CD4-positive, alpha-beta T cell treated with Interleukin-10 for 1 hour (primary cell): ENCODE results near the gene BLTP2.
A peak's percentile ranks its signal among the peaks of the same experiment; 100 is the strongest.
"Not testable (repeated sequence)": the region's sequence is repeated elsewhere in the genome, so short reads cannot be mapped to it uniquely, and the experiment has no call there.

Experiments used
- DNase-seq: peaks from one replicate; pipeline ENCODE4 v3.0.0-alpha.2; 2020

The BLTP2 gene

DNA sequence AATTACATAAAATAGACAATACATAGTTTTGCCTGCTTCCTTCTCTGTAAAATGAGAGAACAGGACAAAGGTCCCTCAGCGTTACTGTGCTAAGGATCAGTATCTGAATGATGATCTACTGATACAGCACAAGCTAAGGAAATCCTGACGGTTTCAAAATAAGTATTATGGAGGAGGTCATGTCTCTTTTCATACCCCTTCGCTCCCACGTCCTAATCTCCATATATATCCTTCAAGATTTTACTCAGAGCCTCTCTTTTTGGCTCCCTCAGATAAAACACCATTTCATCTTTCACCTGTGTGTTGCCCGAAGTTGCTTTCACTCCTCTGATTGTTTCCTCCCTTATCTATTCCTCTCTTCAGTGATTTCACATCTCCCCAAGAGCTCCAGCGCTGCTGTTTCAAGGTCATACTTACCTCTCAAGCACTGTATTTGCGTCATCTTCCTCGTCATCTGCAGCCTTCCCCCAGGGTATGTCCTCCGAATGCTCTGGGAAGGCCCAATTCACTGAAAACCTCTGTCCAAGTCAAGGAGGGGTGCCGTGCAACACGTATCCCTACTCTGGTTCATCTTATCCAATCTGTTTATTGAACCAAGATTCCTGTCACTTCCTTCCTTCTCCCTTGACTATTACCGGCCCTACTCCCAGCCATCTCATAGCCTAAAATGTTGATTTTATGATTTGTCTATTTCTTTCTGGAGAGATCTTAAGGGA, 1.2 kb upstream of the BLTP2 start:
- no peak for DNase-seq

GRCh38 chr17:28645576-28645939, 600 bp upstream of the BLTP2 start:
- DNase-seq, result no peak

GRCh38 chr17:28643983-28644786, 773 bp downstream of the BLTP2 start:
- peak; percentile 30 for DNase-seq

DNA sequence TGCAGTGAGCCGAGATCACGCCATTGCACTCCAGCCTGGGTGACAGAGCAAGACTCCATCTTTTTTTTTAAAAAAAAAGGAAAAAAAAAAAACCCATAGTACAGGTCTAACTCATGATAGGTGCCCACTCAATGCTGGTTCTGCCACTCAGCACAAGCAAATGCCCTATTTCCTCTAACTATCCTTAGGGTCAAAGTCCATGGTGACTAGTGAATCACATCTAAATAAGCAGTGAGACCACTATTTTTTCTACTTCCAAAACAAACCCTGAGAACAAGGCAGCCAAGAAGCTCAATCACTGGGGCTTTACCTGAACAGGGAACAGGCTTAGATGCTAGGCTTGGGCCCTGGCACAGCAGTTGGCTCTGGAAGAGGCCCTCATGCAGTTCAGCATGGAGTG, 3.4 kb downstream of the BLTP2 start:
- DNase-seq, result no peak

DNA sequence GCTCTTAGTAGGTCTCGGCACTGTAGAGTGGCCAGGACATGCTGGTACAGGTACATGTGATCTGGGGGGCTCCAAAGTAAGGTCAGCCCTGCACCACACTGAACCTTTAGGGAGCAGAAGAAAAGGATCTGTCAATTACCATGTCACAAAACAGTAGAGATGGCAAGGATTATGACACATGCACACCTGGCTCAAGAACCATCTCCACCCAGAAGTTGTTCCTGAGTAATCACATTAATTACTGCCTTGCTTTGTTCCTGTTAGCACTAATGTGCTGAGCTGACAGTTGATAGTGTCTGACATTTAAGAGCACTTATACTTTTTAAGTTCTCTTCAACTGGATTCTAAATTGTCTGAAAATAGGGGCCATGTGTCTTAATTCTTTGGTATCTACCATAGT, 9.5 kb downstream of the BLTP2 start:
- no peak for DNase-seq

DNA sequence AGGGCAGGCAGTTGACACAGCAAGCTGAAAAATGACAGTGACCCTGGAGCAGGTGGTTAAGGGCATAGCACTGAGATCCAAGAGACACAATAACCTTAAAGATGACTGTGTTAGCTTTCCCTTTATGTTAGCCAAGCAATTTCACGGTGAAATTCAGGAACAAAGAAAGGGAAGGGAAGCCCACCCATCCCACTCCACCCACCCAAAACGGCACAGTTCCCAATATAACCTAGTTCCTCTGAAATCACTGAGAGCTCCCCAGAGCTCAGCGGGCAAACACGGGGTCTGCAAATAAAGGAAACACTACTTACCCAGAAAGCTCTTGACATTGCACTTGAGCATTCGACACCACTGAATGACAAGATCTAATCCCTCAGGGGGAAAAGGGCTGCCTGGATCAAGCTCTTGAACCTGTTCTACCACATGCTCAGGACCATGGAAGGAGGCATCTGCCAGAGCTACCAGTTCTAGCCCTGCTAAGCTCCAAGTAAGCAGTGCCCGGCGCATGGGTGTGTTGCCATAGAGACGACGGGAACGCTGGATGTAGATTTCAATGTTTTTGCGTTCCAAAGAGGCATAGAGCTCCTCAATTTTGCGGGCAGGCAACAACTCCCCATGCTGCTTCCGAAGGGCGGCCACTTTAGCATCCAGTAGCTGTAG, 10.6 kb downstream of the BLTP2 start:
- no peak for DNase-seq

DNA sequence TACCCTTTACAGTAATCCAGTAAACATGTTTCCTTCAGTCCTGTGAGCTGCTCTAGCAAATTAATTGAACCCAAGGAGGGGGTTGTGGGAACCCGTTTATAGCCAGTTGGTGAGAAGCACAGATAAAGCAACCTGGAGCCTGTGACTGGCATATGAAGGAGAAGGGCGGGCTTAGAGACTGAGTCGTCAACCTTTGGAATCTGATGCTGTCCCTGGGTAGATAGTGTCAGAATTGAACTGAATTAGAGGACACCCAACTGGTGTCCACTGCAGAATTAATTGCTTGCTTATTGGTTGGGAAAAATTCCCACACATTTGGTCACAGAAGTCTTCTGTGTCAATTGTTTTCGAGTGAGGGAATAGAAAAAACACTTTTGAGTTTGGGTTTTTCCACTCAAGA, 18.1 kb downstream of the BLTP2 start:
- DNase-seq, result no peak

DNA sequence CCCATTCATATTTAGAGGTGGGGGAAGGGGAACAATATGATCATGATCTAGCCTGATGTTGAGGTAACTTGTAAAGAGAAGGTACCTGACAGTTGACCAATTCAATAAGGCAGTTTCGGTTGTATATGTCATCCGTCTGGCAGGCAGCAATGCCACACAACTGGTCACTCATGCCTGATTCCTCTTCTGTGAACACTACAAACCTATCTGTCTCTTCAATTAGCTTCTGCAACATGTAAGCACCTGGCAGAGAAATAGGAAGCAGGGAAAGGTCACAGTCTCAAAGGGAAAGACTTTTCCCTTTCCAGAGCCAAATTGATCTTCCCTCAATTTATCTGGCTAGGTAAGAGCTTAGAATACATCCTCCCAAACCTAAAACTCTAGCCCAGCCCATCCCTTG, 20.8 kb downstream of the BLTP2 start:
- no peak for DNase-seq

GRCh38 chr17:28623696-28624095, 21.3 kb downstream of the BLTP2 start:
- no peak for DNase-seq

DNA sequence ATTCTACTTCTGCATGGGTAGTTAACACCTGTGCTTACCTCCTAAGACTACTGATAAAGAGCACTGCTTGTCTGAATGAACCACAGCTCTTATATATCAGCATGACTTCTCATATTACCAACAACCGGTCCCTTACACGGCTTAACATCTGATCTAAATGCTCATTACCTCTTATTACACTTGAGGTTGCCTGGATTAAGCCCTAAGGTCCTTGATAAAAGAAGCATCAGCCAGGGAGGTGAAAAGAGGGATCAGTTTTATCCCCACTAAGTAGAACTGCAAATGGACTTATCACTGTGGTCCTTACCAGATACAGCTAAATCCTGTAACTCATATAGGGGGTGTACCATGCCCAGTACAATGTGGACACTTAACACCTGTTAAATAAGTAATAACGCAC, 22.8 kb downstream of the BLTP2 start:
- no peak for DNase-seq

DNA sequence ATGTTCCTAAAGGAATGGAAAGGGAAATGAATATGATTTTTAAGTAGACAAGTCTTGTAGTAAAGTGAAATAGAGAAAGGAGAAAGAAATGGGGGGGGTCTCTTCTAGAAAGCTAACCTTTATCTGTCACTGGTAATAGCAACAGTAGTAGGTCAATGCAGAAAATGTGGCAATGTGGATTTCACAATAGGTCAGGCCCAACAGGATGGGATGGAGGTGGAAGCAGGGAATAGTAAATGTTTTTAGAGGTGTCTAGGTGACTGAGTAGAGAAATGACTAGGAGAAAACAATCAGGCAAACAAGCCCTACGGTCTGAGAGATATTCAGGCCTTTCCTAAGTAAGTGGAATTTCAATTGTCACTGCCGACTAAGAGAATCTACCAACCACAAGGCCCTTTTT, 24.9 kb downstream of the BLTP2 start:
- no peak for DNase-seq

GRCh38 chr17:28618464-28618863, 26.5 kb downstream of the BLTP2 start:
- no peak for DNase-seq

DNA sequence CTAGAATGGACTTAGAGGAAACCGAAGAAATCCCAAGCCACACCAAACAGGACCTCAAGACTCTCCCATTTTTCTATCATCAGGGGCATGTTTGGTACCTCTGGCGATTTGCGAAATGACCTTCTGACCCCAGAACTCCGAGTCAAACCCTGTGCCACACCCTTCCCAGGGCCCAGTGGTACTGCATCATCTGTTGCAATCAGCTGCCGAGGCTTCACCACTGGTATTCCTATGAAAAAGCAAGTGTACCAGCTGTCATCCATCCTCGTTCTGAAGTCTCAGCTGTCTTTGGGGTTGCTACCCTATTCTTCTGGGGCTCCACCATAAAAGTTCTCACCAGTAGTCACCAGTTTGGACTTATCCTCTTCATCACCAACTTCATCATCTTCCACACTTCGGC, 28.7 kb downstream of the BLTP2 start:
- no peak for DNase-seq

GRCh38 chr17:28615260-28615940, 29.6 kb downstream of the BLTP2 start:
- DNase-seq, result no peak

DNA sequence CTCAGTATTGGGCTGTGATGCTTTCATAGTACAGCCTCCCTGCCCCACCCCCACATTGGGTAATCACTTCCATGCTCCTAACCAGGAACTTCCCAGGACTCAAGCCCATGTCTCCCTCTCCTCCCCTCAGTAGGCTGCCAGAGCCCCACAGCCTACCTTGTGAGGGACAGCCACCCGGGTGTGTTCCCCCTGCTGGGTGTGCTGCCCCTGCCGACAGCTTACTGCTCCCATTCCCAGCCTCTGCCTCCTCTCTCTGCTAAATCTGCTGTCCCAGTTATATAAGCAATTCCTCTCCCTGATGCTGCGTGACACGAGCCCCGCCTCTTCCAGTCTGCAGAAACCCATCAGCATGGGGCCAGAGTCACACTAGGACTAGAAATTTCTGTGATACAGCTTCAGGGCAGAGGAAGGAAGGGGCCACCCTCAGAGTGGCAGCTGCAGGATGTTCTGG, 31.0 kb downstream of the BLTP2 start, which contains the start of gene RSKR:
TSS of gene RSKR (minus strand) at position 255 of the 451 bp plus-strand sequence. CDS start at position 231, 24 bp downstream.
- DNase-seq, result no peak

DNA sequence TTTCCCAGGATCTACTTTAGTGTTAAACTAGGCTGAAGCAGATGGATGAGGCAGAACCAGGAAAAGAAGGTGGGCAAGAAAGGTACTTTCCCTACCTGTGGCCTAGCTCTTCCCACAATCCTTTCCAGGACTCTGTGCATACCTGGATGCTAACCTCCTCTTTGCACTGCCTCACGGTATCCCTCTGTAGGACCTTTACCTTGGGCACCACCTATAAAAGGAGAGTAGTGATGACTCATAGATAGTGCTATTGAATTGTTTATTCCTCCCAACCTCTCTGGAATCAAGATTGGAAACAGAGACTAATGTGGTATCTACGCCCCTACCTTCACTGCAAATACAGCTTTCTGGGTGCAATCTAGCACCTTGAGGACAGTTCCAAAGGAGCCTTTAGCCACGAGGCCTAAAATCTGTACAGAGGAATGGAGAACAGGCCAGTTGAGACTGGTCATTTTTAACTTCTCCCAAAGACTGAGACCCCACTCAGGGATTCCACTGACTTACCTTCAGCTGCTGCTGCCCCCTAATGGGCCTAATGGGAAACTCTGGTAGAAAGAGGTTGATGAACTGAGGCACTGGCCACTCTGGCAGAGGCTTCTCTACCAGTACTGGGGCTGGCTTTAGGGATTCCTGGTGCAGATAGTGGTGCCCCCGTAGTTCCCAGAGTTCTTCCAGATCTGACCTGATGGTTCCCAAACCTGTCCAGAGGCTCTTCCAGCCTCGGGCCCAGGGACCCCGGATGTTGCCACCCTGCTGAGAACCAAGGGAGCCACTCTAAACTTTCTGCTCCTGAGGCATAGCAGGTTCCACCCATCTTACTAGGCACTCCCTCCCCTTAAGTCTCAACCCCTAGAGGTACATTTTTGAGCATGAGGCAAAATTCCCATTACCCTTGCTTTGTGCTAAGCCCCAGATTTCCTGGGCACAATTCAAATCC, 31.8 kb downstream of the BLTP2 start:
- peak; percentile 54 for DNase-seq

- DNase-seq, result no peak
Measured at GRCh38 chr17:28612531-28612930, 32.4 kb downstream of the BLTP2 start.

GRCh38 chr17:28610376-28610775, 34.6 kb downstream of the BLTP2 start:
- DNase-seq, result no peak

- not testable (repeated sequence) for DNase-seq
Measured at GRCh38 chr17:28604031-28604430, 40.9 kb downstream of the BLTP2 start.

DNA sequence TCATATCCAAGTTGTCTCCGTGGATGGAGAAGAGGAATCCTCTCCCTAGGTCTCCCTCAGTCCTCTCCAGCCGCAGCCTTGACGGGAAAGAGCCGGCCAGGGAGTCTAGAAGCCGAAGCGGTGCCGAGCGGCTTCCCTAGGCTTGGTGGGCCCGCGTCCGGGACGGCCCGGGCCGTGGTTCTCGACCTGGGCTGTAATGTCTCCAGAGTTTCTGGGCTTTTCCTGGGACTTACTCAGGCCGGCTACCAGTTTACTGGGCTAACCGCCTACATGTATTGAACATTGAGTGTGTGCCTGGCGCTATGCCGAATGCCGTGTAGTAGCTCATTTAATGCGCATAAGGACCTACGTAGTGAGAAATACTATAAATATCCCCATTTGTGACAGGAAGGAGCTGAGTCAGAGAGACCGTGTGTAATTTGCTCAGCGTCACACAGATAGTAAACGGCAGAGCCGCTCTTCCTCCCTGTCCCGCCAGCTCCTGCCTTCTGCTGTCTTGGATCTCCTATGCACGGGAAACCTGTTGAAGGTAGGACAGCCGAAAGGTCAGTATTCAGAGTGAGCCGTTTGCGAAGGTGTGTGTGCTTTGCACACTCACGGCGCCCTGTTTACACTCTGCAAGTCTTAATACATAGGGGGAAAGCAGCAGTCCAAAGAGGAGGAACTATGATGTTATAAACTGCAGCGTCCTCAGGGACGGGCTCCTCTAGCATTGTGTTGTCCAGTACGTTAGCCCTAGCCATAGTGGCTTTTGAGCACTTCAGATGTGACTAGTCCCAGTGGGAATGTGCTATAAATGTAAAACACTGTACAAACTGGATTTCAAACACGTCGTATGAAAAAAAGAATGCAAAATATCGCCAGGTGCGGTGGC, 45.4 kb downstream of the BLTP2 start:
- DNase-seq, result peak; percentile 71

GRCh38 chr17:28598799-28599310, 46.1 kb downstream of the BLTP2 start, which contains the start of gene SPAG5:
Gene SPAG5 (minus strand): TSS chr17:28599025. CDS start chr17:28598946, 79 bp downstream.
- DNase-seq, result peak; percentile 95
